GM12878 (cell line): Measurements from ENCODE around the gene PRR3. TPM values are rescaled to one million over a fixed set of nuclear protein-coding genes. Genes with fewer than 3 reads are reported as not detected.
A peak's percentile ranks its signal among the peaks of the same experiment; 100 is the strongest.

Experiments
- BCL3 ChIP-seq: IDR thresholded peaks from 2 replicates; pipeline ENCODE4 v1.6.1; 2011; ENCODE audit warnings: borderline replicate concordance, low read depth, mild to moderate bottlenecking, moderate library complexity, low read length; ENCODE audit not compliant: insufficient read depth, poor library complexity, severe bottlenecking
- ELK1 ChIP-seq: IDR thresholded peaks from 2 replicates; pipeline ENCODE4 v1.6.1; 2012; ENCODE audit warnings: low read depth, low read length, improper control_type of control experiment
- ESRRA ChIP-seq: IDR thresholded peaks from 2 replicates; pipeline ENCODE4 v1.6.1; 2012; ENCODE audit warnings: mild to moderate bottlenecking, low read length, improper control_type of control experiment
- HDAC2 ChIP-seq: fragments of 200-600 bp; sonication (generic); IDR thresholded peaks from 2 replicates; pipeline ENCODE4 v1.6.1; 2017
- MXI1 ChIP-seq: fragments of 150-350 bp; IDR thresholded peaks from 2 replicates; pipeline ENCODE4 v1.6.1; 2011; ENCODE audit warnings: low read depth, mild to moderate bottlenecking, inconsistent platforms, low read length, improper control_type of control experiment
- NBN ChIP-seq: fragments of 450-650 bp; IDR thresholded peaks from 2 replicates; pipeline ENCODE4 v1.6.1; 2016
- NR2C1 ChIP-seq: fragments of 450-650 bp; IDR thresholded peaks from 2 replicates; pipeline ENCODE4 v1.6.1; 2017; ENCODE audit warnings: antibody characterized with exemption, mild to moderate bottlenecking, moderate library complexity
- PAX8 ChIP-seq: fragments of 450-650 bp; IDR thresholded peaks from 2 replicates; pipeline ENCODE4 v1.6.1; 2017; ENCODE audit warnings: mild to moderate bottlenecking, moderate library complexity
- RAD51 ChIP-seq: fragments of 450-650 bp; IDR thresholded peaks from 2 replicates; pipeline ENCODE4 v1.6.1; 2016; ENCODE audit warnings: moderate library complexity, mild to moderate bottlenecking, inconsistent platforms
- RUNX3 ChIP-seq: IDR thresholded peaks from 2 replicates; pipeline ENCODE4 v1.6.1; 2012; ENCODE audit warnings: low read length, inconsistent platforms
- SMAD5 ChIP-seq: IDR thresholded peaks from 2 replicates; pipeline ENCODE4 v1.6.1; 2016; ENCODE audit warnings: antibody characterized with exemption, low read depth
- TCF7 ChIP-seq: IDR thresholded peaks from 2 replicates; pipeline ENCODE4 v1.6.1; 2014; ENCODE audit warnings: antibody characterized with exemption, borderline replicate concordance
- ZSCAN29 ChIP-seq: fragments of 450-650 bp; IDR thresholded peaks from 2 replicates; pipeline ENCODE4 v1.6.1; 2017; ENCODE audit warnings: mild to moderate bottlenecking, moderate library complexity
- polyA plus RNA-seq, 11 experiments: library from polyadenylated mRNA; depleted of rRNA in 4 of 11; unstranded in 6 of 11; stranded (reverse) in 5 of 11; fragments of >200 nt; fragmentation: Nextera tagmentation in 4 of 11; fragmentation: Illumina TruSeq in 1 of 11; extraction: Ambion mirVana in 4 of 11; extraction: Trizol in 1 of 11; gene quantifications; 1 replicate in 1 of 11; 2 replicates in 10 of 11; pipeline versions ENCODE4 v1.2.1 to v1.2.3, GENCODE V29; 2011 to 2016; ENCODE audit warnings: inconsistent platforms in 2 of 11, missing spikeins in 2 of 11, low read depth in 1 of 11
- total RNA-seq, 4 experiments: library from RNA; depleted of rRNA in 3 of 4; stranded (reverse); fragments of >200 nt in 3 of 4; fragmentation: Illumina TruSeq in 1 of 4; extraction: Trizol in 1 of 4; gene quantifications; 2 replicates each; pipeline versions ENCODE4 v1.2.1 to v1.2.3, GENCODE V29; 2013 to 2021
- TF ChIP-seq, protein P1 (sequence below): fragments of 450-650 bp; IDR thresholded peaks from 2 replicates; pipeline ENCODE4 v1.6.1; 2016; ENCODE audit warnings: mild to moderate bottlenecking, moderate library complexity, borderline replicate concordance
- TF ChIP-seq, protein P2 (sequence below): fragments of 450-650 bp; IDR thresholded peaks from 2 replicates; pipeline ENCODE4 v1.6.1; 2016; ENCODE audit warnings: mild to moderate bottlenecking
- TF ChIP-seq, protein P3 (sequence below), 3 experiments: IDR thresholded peaks in 2 of 3; conservative IDR thresholded peaks in 1 of 3; 2 replicates each; pipeline ENCODE4 v1.5.1; 2011; ENCODE audit warnings: low read depth in 3 of 3, low read length in 3 of 3, mild to moderate bottlenecking in 3 of 3, control low read depth in 2 of 3, moderate library complexity in 2 of 3, inconsistent platforms in 1 of 3, mixed read lengths in 1 of 3; ENCODE audit not compliant: control insufficient read depth in 2 of 3, insufficient read depth in 1 of 3; ENCODE audit errors: extremely low read depth in 1 of 3

Gene PRR3
- total and polyA plus RNA-seq, 10 of the 15 experiments (the other 5 are each of a cell fraction or from before 2014, with no cell fraction given): 14.0 to 38.2 (median 20.5) TPM

GRCh38 chr6:30507849-30508827 is 49.0 kb upstream of the PRR3 start (continued):
- no peak for TF ChIP-seq NR2C1
- TF ChIP-seq RUNX3: peak; percentile 77
- no peak for TF ChIP-seq NBN
- TF ChIP-seq MXI1: no peak
- TF ChIP-seq, protein P1, sequence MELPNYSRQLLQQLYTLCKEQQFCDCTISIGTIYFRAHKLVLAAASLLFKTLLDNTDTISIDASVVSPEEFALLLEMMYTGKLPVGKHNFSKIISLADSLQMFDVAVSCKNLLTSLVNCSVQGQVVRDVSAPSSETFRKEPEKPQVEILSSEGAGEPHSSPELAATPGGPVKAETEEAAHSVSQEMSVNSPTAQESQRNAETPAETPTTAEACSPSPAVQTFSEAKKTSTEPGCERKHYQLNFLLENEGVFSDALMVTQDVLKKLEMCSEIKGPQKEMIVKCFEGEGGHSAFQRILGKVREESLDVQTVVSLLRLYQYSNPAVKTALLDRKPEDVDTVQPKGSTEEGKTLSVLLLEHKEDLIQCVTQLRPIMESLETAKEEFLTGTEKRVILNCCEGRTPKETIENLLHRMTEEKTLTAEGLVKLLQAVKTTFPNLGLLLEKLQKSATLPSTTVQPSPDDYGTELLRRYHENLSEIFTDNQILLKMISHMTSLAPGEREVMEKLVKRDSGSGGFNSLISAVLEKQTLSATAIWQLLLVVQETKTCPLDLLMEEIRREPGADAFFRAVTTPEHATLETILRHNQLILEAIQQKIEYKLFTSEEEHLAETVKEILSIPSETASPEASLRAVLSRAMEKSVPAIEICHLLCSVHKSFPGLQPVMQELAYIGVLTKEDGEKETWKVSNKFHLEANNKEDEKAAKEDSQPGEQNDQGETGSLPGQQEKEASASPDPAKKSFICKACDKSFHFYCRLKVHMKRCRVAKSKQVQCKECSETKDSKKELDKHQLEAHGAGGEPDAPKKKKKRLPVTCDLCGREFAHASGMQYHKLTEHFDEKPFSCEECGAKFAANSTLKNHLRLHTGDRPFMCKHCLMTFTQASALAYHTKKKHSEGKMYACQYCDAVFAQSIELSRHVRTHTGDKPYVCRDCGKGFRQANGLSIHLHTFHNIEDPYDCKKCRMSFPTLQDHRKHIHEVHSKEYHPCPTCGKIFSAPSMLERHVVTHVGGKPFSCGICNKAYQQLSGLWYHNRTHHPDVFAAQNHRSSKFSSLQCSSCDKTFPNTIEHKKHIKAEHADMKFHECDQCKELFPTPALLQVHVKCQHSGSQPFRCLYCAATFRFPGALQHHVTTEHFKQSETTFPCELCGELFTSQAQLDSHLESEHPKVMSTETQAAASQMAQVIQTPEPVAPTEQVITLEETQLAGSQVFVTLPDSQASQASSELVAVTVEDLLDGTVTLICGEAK: no peak
- no peak for TF ChIP-seq RAD51
- TF ChIP-seq SMAD5: no peak
- TF ChIP-seq, protein P2, sequence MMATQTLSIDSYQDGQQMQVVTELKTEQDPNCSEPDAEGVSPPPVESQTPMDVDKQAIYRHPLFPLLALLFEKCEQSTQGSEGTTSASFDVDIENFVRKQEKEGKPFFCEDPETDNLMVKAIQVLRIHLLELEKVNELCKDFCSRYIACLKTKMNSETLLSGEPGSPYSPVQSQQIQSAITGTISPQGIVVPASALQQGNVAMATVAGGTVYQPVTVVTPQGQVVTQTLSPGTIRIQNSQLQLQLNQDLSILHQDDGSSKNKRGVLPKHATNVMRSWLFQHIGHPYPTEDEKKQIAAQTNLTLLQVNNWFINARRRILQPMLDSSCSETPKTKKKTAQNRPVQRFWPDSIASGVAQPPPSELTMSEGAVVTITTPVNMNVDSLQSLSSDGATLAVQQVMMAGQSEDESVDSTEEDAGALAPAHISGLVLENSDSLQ: peak; percentile 39; the same call in 1 of the 2 replicates
- TF ChIP-seq ESRRA: no peak
- no peak for TF ChIP-seq HDAC2
- no peak for TF ChIP-seq ZSCAN29
- TF ChIP-seq TCF7: no peak
- TF ChIP-seq BCL3: no peak
- no peak for TF ChIP-seq PAX8
- TF ChIP-seq ELK1: no peak
- TF ChIP-seq, protein P3, sequence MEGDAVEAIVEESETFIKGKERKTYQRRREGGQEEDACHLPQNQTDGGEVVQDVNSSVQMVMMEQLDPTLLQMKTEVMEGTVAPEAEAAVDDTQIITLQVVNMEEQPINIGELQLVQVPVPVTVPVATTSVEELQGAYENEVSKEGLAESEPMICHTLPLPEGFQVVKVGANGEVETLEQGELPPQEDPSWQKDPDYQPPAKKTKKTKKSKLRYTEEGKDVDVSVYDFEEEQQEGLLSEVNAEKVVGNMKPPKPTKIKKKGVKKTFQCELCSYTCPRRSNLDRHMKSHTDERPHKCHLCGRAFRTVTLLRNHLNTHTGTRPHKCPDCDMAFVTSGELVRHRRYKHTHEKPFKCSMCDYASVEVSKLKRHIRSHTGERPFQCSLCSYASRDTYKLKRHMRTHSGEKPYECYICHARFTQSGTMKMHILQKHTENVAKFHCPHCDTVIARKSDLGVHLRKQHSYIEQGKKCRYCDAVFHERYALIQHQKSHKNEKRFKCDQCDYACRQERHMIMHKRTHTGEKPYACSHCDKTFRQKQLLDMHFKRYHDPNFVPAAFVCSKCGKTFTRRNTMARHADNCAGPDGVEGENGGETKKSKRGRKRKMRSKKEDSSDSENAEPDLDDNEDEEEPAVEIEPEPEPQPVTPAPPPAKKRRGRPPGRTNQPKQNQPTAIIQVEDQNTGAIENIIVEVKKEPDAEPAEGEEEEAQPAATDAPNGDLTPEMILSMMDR (IDR thresholded peaks at IDR 0.05 in 2 of 3, conservative IDR thresholded peaks at IDR 0.05 in 1 of 3; ENCODE audit: control insufficient read depth in 2 of 3, extremely low read depth in 1 of 3, insufficient read depth in 1 of 3, low read depth in 3 of 3, low read length in 3 of 3): no peak
